Uterus (tissue), 2 donors: ENCODE results near the gene RAI14.

Experiments
- POLR2A ChIP-seq, 2 donors: fragments of 450-650 bp; IDR thresholded peaks; one replicate each; pipeline ENCODE4 v1.6.1; 2016; ENCODE audit warnings: antibody characterized with exemption in 2 of 2, mild to moderate bottlenecking in 1 of 2, moderate library complexity in 1 of 2
- TF ChIP-seq, protein P1 (sequence below), 4 experiments: fragments of 200-600 bp in 2 of 4; fragments of 450-650 bp in 2 of 4; sonication (generic) in 2 of 4; IDR thresholded peaks; one replicate each; pipeline ENCODE4 v1.5.1; 2016 to 2019; ENCODE audit warnings: antibody characterized with exemption in 4 of 4, mild to moderate bottlenecking in 2 of 4, moderate library complexity in 1 of 4

DNA sequence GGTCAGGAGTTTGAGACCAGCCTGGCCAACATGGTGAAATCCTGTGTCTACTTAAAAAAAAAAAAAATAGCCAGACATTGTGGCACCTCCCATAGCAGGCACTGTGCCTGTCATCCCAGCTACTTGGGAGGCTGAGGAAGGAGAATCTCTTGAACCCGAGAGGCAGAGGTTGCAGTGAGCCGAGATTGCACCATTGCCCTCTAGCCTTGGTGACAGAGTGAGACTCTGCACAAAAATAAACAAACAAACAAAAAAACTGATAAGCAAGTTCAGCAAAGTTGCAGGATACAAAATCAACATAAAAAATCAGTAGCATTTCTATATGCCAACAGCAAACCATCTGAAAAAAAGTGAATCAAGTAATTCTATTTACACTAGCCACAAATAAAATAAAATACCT lies 118.0 kb downstream of the RAI14 start:
- TF ChIP-seq, protein P1, sequence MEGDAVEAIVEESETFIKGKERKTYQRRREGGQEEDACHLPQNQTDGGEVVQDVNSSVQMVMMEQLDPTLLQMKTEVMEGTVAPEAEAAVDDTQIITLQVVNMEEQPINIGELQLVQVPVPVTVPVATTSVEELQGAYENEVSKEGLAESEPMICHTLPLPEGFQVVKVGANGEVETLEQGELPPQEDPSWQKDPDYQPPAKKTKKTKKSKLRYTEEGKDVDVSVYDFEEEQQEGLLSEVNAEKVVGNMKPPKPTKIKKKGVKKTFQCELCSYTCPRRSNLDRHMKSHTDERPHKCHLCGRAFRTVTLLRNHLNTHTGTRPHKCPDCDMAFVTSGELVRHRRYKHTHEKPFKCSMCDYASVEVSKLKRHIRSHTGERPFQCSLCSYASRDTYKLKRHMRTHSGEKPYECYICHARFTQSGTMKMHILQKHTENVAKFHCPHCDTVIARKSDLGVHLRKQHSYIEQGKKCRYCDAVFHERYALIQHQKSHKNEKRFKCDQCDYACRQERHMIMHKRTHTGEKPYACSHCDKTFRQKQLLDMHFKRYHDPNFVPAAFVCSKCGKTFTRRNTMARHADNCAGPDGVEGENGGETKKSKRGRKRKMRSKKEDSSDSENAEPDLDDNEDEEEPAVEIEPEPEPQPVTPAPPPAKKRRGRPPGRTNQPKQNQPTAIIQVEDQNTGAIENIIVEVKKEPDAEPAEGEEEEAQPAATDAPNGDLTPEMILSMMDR (IDR thresholded peaks at IDR 0.05) = no peak
- no peak for TF ChIP-seq POLR2A (IDR thresholded peaks at IDR 0.05)
